Left colon (tissue), 2 donors: ENCODE results near the gene SUN1. TPM values are rescaled to one million over a fixed set of nuclear protein-coding genes. Genes with fewer than 3 reads are reported as not detected.
"Not testable (repeated sequence)": the region's sequence is repeated elsewhere in the genome, so short reads cannot be mapped to it uniquely, and the experiment has no call there.

Experiments used
- ATAC-seq: fragments of 200-7000 bp; cut with Tn5 transposase; one replicate; pipeline ENCODE4 v1.9.1; 2020; ENCODE audit warnings: mild to moderate bottlenecking, moderate library complexity
- DNase-seq, 2 donors: peaks; one replicate each; pipeline ENCODE4 v3.0.0-alpha.2; 2020
- intact Hi-C, 2 donors: fragments of 100-400 bp; cut with DNase I in 1 of 2; cut with micrococcal nuclease in 1 of 2; formaldehyde crosslinking; loops; one replicate each; pipeline versions ENCODE4 v1.11.2 to v1.14.0; 2022; cut with DNase I, micrococcal nuclease
- total RNA-seq, 2 donors: library from RNA; stranded (reverse); fragmentation: NEBNext Ultra II Directional; extraction: Animal tissue kit (Norgen Biotek cat#: 25700); gene quantifications; one replicate each; pipeline ENCODE4 v1.2.1, GENCODE V29; 2021
- donor health status: DM: no; HTN: no; CAD: no.
- donor health status: DM: yes; HTN: yes; CAD: no.

The SUN1 gene
- total RNA-seq, 2 donors from 2014 or later: 149 to 158 TPM

- DNase-seq, intact Hi-C loops: not testable (repeated sequence)
Measured at GRCh38 chr7:847728-848127, 15.5 kb downstream of the SUN1 start.

GRCh38 chr7:849145-849544, 16.9 kb downstream of the SUN1 start:
- intact Hi-C loops: no loop called here
- DNase-seq (no peak), ATAC-seq (no peak)

More at GRCh38 chr7:847728-848127, 15.5 kb downstream of the SUN1 start:
- ATAC-seq: not testable (repeated sequence)

- DNase-seq: no peak
- no peak for ATAC-seq
- intact Hi-C loops: no loop called here
Measured at GRCh38 chr7:849781-850180, 17.5 kb downstream of the SUN1 start.

GRCh38 chr7:851204-851603, 18.9 kb downstream of the SUN1 start:
- intact Hi-C loops: no loop called here
- DNase-seq: no peak
- no peak for ATAC-seq

- ATAC-seq: no peak
- intact Hi-C loops: no loop called here
Measured at GRCh38 chr7:853366-854117, 21.3 kb downstream of the SUN1 start.

GRCh38 chr7:854118-854775, 22.0 kb downstream of the SUN1 start:
- DNase-seq (no peak), ATAC-seq (no peak)
- intact Hi-C loops: no loop called here

More at GRCh38 chr7:853366-854117, 21.3 kb downstream of the SUN1 start:
- no peak for DNase-seq

- intact Hi-C loops: no loop called here
- DNase-seq (no peak), ATAC-seq (no peak)
Measured at GRCh38 chr7:855686-856369, 23.6 kb downstream of the SUN1 start.

- no peak for ATAC-seq
- no peak for DNase-seq
- intact Hi-C loops: no loop called here
Measured at GRCh38 chr7:856444-857095, 24.3 kb downstream of the SUN1 start.

- intact Hi-C loops: no loop called here
- ATAC-seq (no peak), DNase-seq (no peak)
Measured at GRCh38 chr7:857661-858060, 25.4 kb downstream of the SUN1 start.

- intact Hi-C loops: no loop called here
- DNase-seq: no peak
- no peak for ATAC-seq
Measured at GRCh38 chr7:859359-860030, 27.2 kb downstream of the SUN1 start.

- intact Hi-C loops: no loop called here
- no peak for DNase-seq
- ATAC-seq: no peak
Measured at GRCh38 chr7:860149-860548, 27.9 kb downstream of the SUN1 start.

GRCh38 chr7:861222-861621, 28.9 kb downstream of the SUN1 start:
- intact Hi-C loops: no loop called here
- ATAC-seq: peak; percentile 97

GRCh38 chr7:862157-862556, 29.9 kb downstream of the SUN1 start:
- intact Hi-C loops: no loop called here
- ATAC-seq (no peak), DNase-seq (no peak)

More at GRCh38 chr7:861222-861621, 28.9 kb downstream of the SUN1 start:
- DNase-seq: peak; percentile 59 to 78

- DNase-seq: no peak
- ATAC-seq: no peak
- intact Hi-C loops: no loop called here
Measured at GRCh38 chr7:863106-863505, 30.8 kb downstream of the SUN1 start.

GRCh38 chr7:865921-866320, 33.6 kb downstream of the SUN1 start:
- DNase-seq (no peak), ATAC-seq (no peak)
- intact Hi-C loops: loop anchor here in 1 of 2 donors (2.0 kb wide), 1 partner anchor 33 kb away; the partner anchor contains the start of gene SUN1

GRCh38 chr7:867001-867405, 34.7 kb downstream of the SUN1 start:
- intact Hi-C loops: loop anchor here in 1 of 2 donors (2.0 kb wide), 1 partner anchor 34 kb away; the partner anchor contains the start of gene SUN1
- DNase-seq: peak; percentile 55 to 65
- peak; percentile 47 for ATAC-seq

GRCh38 chr7:867406-868188, 35.3 kb downstream of the SUN1 start:
- intact Hi-C loops: loop anchor here in 1 of 2 donors (2.0 kb wide), 1 partner anchor 35 kb away; the partner anchor contains the start of gene SUN1
- DNase-seq (peak; percentile 90 to 93), ATAC-seq (peak; percentile 96)

GRCh38 chr7:868189-868486, 35.9 kb downstream of the SUN1 start:
- intact Hi-C loops: no loop called here
- DNase-seq: peak in 1 of 2 donors; percentile 27
- ATAC-seq: no peak
